Fibroblast of the aortic adventitia (primary cell): Measurements from ENCODE around the gene DDX6. TPM values are rescaled to one million over a fixed set of nuclear protein-coding genes. Genes with fewer than 3 reads are reported as not detected.

ENCODE experiments used
- DNase-seq: peaks from one replicate; pipeline ENCODE4 v3.0.0-alpha.2; 2010; ENCODE audit warnings: low read depth
- H3K4me3 ChIP-seq: 2 replicates; pipeline ENCODE4 v1.5.1; 2011; ENCODE audit warnings: low read depth, mild to moderate bottlenecking, control low read depth, low read length, moderate library complexity
- CTCF ChIP-seq: IDR thresholded peaks from 2 replicates; pipeline ENCODE4 v1.5.1; 2011; ENCODE audit warnings: mild to moderate bottlenecking, low read length, control low read depth, inconsistent platforms; ENCODE audit not compliant: insufficient read depth
- total RNA-seq: library from RNA; depleted of rRNA; stranded (reverse); fragments of >200 nt; gene quantifications from 2 replicates; pipeline ENCODE4 v1.2.3, GENCODE V29; 2012; ENCODE audit warnings: low replicate concordance

The DDX6 gene
- total RNA-seq, 1 donor: 174 TPM

GRCh38 chr11:118807800-118808778, 17.1 kb upstream of the DDX6 start:
- no peak for DNase-seq
- H3K4me3 ChIP-seq: no peak overlapping the region
- TF ChIP-seq CTCF: no peak

GRCh38 chr11:118806400-118806799, 15.4 kb upstream of the DDX6 start:
- TF ChIP-seq CTCF: no peak
- no peak overlapping the region for H3K4me3 ChIP-seq
- DNase-seq: no peak

- H3K4me3 ChIP-seq: no peak overlapping the region
- no peak for DNase-seq
- no peak for TF ChIP-seq CTCF
Observed at GRCh38 chr11:118804094-118804493, 13.1 kb upstream of the DDX6 start.

GRCh38 chr11:118799372-118799771, 8.4 kb upstream of the DDX6 start:
- no peak for TF ChIP-seq CTCF
- H3K4me3 ChIP-seq: no peak overlapping the region

GRCh38 chr11:118797510-118797909, 6.5 kb upstream of the DDX6 start:
- TF ChIP-seq CTCF: no peak
- no peak for DNase-seq

More at GRCh38 chr11:118799372-118799771, 8.4 kb upstream of the DDX6 start:
- DNase-seq: no peak

GRCh38 chr11:118792570-118793124, 1.7 kb upstream of the DDX6 start:
- peak overlapping the region; percentile 86 for H3K4me3 ChIP-seq
- TF ChIP-seq CTCF: no peak
- peak; percentile 90 for DNase-seq

More at GRCh38 chr11:118797510-118797909, 6.5 kb upstream of the DDX6 start:
- no peak overlapping the region for H3K4me3 ChIP-seq
